ENCODE results near the gene LHFPL4. TPM values are rescaled to one million over a fixed set of nuclear protein-coding genes. Genes with fewer than 3 reads are reported as not detected.

The LHFPL4 gene
- total RNA-seq, 1 experiment from 2014 or later, result not detected

DNA sequence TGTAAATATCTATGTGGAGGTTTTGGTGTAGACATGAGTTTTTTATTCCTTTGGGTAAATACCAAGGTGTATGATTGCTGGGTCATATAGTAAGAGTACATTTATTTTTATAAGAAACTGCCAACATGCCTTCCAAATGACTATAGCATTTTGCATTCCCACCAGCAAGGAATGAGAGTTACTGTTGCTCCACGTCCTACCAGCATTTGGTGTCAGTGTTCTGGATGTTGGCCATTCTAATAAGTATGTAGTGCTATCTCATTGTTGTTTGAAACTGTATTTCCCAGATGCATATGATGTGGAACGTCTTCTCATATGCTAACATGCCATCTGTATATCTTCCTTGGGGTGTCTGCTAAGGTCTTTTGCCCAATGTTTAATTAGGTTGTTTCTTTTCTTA, 38.7 kb downstream of the LHFPL4 start:
- ATAC-seq (no peak), DNase-seq (no peak)
- BruUV-seq (replicated peaks), result no TSS peak
- Histone ChIP-seq H3K79me2 (ENCODE audit: low read length) (no peaks in the 10 kb centered on the region), H3K27ac (ENCODE audit: low read length) (no peak overlapping the region), H3K9ac (ENCODE audit: low read length) (no peak overlapping the region), H3K36me3 (ENCODE audit: low read depth, low read length) (no peaks in the 10 kb centered on the region), H4K20me1 (ENCODE audit: low read length) (no peaks in the 10 kb centered on the region), H3K9me3 (ENCODE audit: low read length) (no peaks in the 10 kb centered on the region), H3K27me3 (ENCODE audit: low read length) (0 out of 2 replicates have a peak, but pooled peaks cover 9% of the 10 kb centered on the region), H2AFZ (ENCODE audit: low read length) (no peak overlapping the region), H3K9me2 (replicated peaks; ENCODE audit: low read length) (no peaks in the 10 kb centered on the region), H3K4me1 (ENCODE audit: insufficient read depth, low read length) (no peaks in the 10 kb centered on the region), H3F3A (ENCODE audit: low read length, unreplicated experiment) (no peaks in the 10 kb centered on the region), H3K4me2 (ENCODE audit: low read length) (no peak overlapping the region), H3K4me3 (ENCODE audit: low read length) (no peak overlapping the region)
- ChIA-PET POLR2A (ENCODE audit: unreplicated experiment) (no interaction called here), CTCF (no interaction called here)
- intact Hi-C loops (cut with micrococcal nuclease), result no loop called here
- TF ChIP-seq CTCF (conservative IDR thresholded peaks at IDR 0.05; ENCODE audit: low read depth, low read length), result no peak
- no peak for TF ChIP-seq EZH2 (IDR thresholded peaks at IDR 0.05; ENCODE audit: low read length, unreplicated experiment)
- no peak for TF ChIP-seq EZH2phosphoT487 (IDR thresholded peaks at IDR 0.05; ENCODE audit: borderline replicate concordance, low read length)

GRCh38 chr3:9514306-9514705, 39.3 kb downstream of the LHFPL4 start:
- H3K9ac ChIP-seq (ENCODE audit: low read length), result no peak overlapping the region
- H3K27me3 ChIP-seq (ENCODE audit: low read length), result peaks cover 15% of the 10 kb centered on the region
- DNase-seq (no peak), ATAC-seq (no peak)
- no peak overlapping the region for H3K4me3 ChIP-seq (ENCODE audit: low read length)
- TF ChIP-seq EZH2phosphoT487 (IDR thresholded peaks at IDR 0.05; ENCODE audit: borderline replicate concordance, low read length) (no peak), CTCF (conservative IDR thresholded peaks at IDR 0.05; ENCODE audit: low read depth, low read length) (no peak), EZH2 (IDR thresholded peaks at IDR 0.05; ENCODE audit: low read length, unreplicated experiment) (no peak)
- ChIA-PET POLR2A (ENCODE audit: unreplicated experiment) (no interaction called here), CTCF (no interaction called here)
- H3K9me3 ChIP-seq (ENCODE audit: low read length), result no peaks in the 10 kb centered on the region
- H3K4me2 ChIP-seq (ENCODE audit: low read length), result no peak overlapping the region
- H3K27ac ChIP-seq (ENCODE audit: low read length), result no peak overlapping the region
- no TSS peak for BruUV-seq (replicated peaks)
- no peaks in the 10 kb centered on the region for H3F3A ChIP-seq (ENCODE audit: low read length, unreplicated experiment)
- H3K36me3 ChIP-seq (ENCODE audit: low read depth, low read length), result no peaks in the 10 kb centered on the region
- H3K4me1 ChIP-seq (ENCODE audit: insufficient read depth, low read length), result no peaks in the 10 kb centered on the region
- intact Hi-C loops (cut with micrococcal nuclease), result no loop called here
- no peaks in the 10 kb centered on the region for H3K79me2 ChIP-seq (ENCODE audit: low read length)
- H3K9me2 ChIP-seq (replicated peaks; ENCODE audit: low read length), result no peaks in the 10 kb centered on the region
- no peaks in the 10 kb centered on the region for H4K20me1 ChIP-seq (ENCODE audit: low read length)
- no peak overlapping the region for H2AFZ ChIP-seq (ENCODE audit: low read length)

- TF ChIP-seq CTCF (conservative IDR thresholded peaks at IDR 0.05; ENCODE audit: low read depth, low read length), result no peak
- no peak for TF ChIP-seq EZH2phosphoT487 (IDR thresholded peaks at IDR 0.05; ENCODE audit: borderline replicate concordance, low read length)
- TF ChIP-seq EZH2 (IDR thresholded peaks at IDR 0.05; ENCODE audit: low read length, unreplicated experiment), result no peak
- POLR2A ChIA-PET (ENCODE audit: unreplicated experiment), result no interaction called here
Measured at GRCh38 chr3:9512456-9513045, 41.1 kb downstream of the LHFPL4 start.

More at GRCh38 chr3:9512456-9513045, 41.1 kb downstream of the LHFPL4 start:
- no peak overlapping the region for H3K4me2 ChIP-seq (ENCODE audit: low read length)
- H2AFZ ChIP-seq (ENCODE audit: low read length), result peak overlapping the region; percentile 53; the same call in 1 of the 2 replicates
- intact Hi-C loops (cut with micrococcal nuclease), result no loop called here
- no peaks in the 10 kb centered on the region for H4K20me1 ChIP-seq (ENCODE audit: low read length)
- no peaks in the 10 kb centered on the region for H3K9me2 ChIP-seq (replicated peaks; ENCODE audit: low read length)
- no TSS peak for BruUV-seq (replicated peaks)
- no peaks in the 10 kb centered on the region for H3F3A ChIP-seq (ENCODE audit: low read length, unreplicated experiment)
- peaks cover 23% of the 10 kb centered on the region for H3K27me3 ChIP-seq (ENCODE audit: low read length)
- H3K79me2 ChIP-seq (ENCODE audit: low read length), result no peaks in the 10 kb centered on the region
- DNase-seq (no peak), ATAC-seq (no peak)
- H3K27ac ChIP-seq (ENCODE audit: low read length), result no peak overlapping the region
- H3K9ac ChIP-seq (ENCODE audit: low read length), result no peak overlapping the region
- H3K36me3 ChIP-seq (ENCODE audit: low read depth, low read length), result no peaks in the 10 kb centered on the region
- CTCF ChIA-PET, result no interaction called here
- H3K4me3 ChIP-seq (ENCODE audit: low read length), result no peak overlapping the region
- H3K4me1 ChIP-seq (ENCODE audit: insufficient read depth, low read length), result no peaks in the 10 kb centered on the region
- H3K9me3 ChIP-seq (ENCODE audit: low read length), result no peaks in the 10 kb centered on the region

All from PC-3 (cell line).